GM21825 (cell line): ENCODE data around the gene HDGFL3.
"Not testable (repeated sequence)": the region's sequence is repeated elsewhere in the genome, so short reads cannot be mapped to it uniquely, and the experiment has no call there.

Experiments
- ATAC-seq: cut with Tn5 transposase; IDR thresholded peaks from one replicate; pipeline ENCODE4 v1.9.1; 2021; ENCODE audit warnings: mild to moderate bottlenecking, moderate library complexity; ENCODE audit not compliant: unreplicated experiment

The HDGFL3 gene

GRCh38 chr15:83194528-83194927 is 13.1 kb downstream of the HDGFL3 start:
- no peak for ATAC-seq

- no peak for ATAC-seq
Observed at GRCh38 chr15:83193721-83194120, 13.9 kb downstream of the HDGFL3 start.

GRCh38 chr15:83192742-83193141 is 14.9 kb downstream of the HDGFL3 start:
- no peak for ATAC-seq

GRCh38 chr15:83190450-83190849 is 17.2 kb downstream of the HDGFL3 start:
- ATAC-seq = no peak

- no peak for ATAC-seq
Observed at GRCh38 chr15:83185561-83185960, 22.1 kb downstream of the HDGFL3 start.

- no peak for ATAC-seq
Observed at GRCh38 chr15:83178869-83179325, 28.7 kb downstream of the HDGFL3 start.

- no peak for ATAC-seq
Observed at GRCh38 chr15:83178390-83178789, 29.2 kb downstream of the HDGFL3 start.

- no peak for ATAC-seq
Observed at GRCh38 chr15:83174891-83175290, 32.7 kb downstream of the HDGFL3 start.

GRCh38 chr15:83170474-83171165 is 37.0 kb downstream of the HDGFL3 start:
- ATAC-seq = no peak

GRCh38 chr15:83169576-83169975 is 38.0 kb downstream of the HDGFL3 start:
- not testable (repeated sequence) for ATAC-seq

- ATAC-seq = no peak
Observed at GRCh38 chr15:83166830-83167229, 40.8 kb downstream of the HDGFL3 start.

- no peak for ATAC-seq
Observed at GRCh38 chr15:83166218-83166617, 41.4 kb downstream of the HDGFL3 start.

GRCh38 chr15:83164771-83165404 is 42.7 kb downstream of the HDGFL3 start:
- ATAC-seq = no peak

GRCh38 chr15:83164111-83164770 is 43.4 kb downstream of the HDGFL3 start:
- ATAC-seq = no peak

GRCh38 chr15:83163032-83163431 is 44.6 kb downstream of the HDGFL3 start:
- no peak for ATAC-seq

GRCh38 chr15:83160741-83161140 is 46.9 kb downstream of the HDGFL3 start:
- ATAC-seq = no peak

GRCh38 chr15:83158393-83158792 is 49.2 kb downstream of the HDGFL3 start:
- no peak for ATAC-seq

GRCh38 chr15:83155942-83156341 is 51.7 kb downstream of the HDGFL3 start:
- ATAC-seq = no peak

- no peak for ATAC-seq
Observed at GRCh38 chr15:83153288-83153687, 54.3 kb downstream of the HDGFL3 start.

- ATAC-seq = no peak
Observed at GRCh38 chr15:83144771-83145170, 62.9 kb downstream of the HDGFL3 start.

GRCh38 chr15:83142151-83142550 is 65.5 kb downstream of the HDGFL3 start:
- ATAC-seq = not testable (repeated sequence)
